ENCODE data around the gene OBSCN.

OBSCN gene

GRCh38 chr1:228291906-228292608, 84.2 kb downstream of the OBSCN start:
- no peak for DNase-seq

- DNase-seq = no peak
Observed at GRCh38 chr1:228292609-228292911, 84.7 kb downstream of the OBSCN start.

GRCh38 chr1:228293393-228293792, 85.5 kb downstream of the OBSCN start:
- DNase-seq = no peak

GRCh38 chr1:228293816-228294500, 86.1 kb downstream of the OBSCN start:
- DNase-seq = no peak

DNA sequence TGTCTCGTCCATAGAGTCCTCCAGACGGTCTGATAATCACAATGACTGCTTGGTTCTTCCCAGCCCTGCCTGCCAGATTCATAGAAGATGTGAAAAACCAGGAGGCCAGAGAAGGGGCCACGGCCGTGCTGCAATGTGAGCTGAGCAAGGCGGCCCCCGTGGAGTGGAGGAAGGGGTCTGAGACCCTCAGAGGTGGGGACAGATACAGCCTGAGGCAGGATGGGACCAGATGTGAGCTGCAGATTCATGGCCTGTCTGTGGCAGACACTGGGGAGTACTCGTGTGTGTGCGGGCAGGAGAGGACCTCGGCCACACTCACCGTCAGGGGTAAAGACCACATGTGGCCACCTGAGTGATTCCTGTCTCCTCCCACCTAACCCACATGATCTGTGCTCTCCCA, 86.9 kb downstream of the OBSCN start:
- no peak for DNase-seq

DNA sequence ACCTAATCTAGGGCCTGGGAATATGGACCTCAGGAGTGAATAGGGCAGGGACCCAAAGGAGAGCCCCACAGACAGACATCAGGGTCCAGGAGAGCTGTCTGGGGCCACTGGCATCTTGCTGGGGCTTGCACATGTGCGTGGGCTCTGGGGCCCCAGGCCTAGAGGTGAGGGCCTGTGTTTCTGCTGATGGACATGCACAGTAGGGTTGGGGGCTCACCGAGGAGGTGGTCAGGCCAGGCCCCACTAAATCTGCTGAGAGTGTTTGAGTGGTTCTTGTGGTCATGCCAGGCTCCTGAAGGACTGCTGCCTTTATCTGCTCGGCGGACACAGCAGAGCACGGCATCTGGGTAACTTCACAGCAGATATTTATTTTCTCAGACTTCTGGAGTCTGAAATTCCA, 87.4 kb downstream of the OBSCN start:
- no peak for DNase-seq

- DNase-seq = no peak
Observed at GRCh38 chr1:228295981-228296380, 88.1 kb downstream of the OBSCN start.

DNA sequence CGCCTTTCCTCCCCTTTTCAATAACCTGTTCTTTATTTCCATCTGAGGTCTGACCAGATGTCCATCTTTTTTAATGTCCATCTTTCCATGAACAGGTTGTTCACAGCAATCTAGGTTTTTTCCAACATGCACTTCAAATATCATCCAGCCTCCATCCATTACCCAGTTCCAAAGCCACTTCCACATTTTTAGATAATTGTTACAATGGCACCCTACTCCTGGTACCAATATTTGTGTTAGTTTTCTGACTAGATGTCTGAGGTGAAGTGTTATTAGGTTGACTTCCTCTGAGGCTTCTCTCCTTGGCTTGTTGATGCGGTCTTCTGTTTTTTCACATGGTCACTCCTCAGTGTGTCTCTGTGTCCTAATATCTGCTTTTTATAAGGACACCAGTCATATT, 89.4 kb downstream of the OBSCN start:
- DNase-seq = no peak

DNA sequence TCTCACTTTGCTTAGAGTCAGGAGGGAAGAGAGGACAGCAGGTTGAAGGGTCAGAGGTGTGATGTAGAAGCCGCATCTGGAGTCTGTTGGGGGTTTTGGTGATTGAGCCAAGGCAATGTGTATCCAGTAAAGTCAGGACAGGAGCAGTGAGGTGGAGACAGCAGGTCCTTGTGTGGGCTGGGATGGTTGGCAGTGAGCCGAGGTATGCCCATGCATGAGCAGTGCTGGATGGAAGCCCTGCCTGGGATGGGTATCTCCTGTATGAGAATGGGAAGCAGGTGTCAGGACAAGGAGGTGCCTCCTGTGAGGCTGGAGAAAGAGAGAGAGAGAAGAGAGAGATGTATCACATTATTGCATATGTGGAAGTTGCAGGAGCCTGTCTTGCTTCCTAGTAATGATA, 90.0 kb downstream of the OBSCN start:
- DNase-seq = no peak

DNA sequence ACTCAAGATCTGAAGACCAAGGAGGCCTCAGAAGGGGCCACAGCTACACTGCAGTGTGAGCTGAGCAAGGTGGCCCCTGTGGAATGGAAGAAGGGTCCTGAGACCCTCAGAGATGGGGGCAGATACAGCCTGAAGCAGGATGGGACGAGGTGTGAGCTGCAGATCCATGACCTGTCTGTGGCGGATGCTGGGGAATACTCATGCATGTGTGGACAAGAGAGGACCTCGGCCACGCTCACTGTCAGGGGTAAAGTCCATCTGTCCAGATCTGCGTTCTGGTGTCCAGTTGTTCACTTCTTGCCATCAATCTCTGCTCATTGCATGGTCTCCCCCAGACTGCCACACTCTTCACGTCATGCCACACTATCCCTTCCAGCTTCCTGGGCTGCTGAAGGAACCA, 90.6 kb downstream of the OBSCN start:
- no peak for DNase-seq

DNA sequence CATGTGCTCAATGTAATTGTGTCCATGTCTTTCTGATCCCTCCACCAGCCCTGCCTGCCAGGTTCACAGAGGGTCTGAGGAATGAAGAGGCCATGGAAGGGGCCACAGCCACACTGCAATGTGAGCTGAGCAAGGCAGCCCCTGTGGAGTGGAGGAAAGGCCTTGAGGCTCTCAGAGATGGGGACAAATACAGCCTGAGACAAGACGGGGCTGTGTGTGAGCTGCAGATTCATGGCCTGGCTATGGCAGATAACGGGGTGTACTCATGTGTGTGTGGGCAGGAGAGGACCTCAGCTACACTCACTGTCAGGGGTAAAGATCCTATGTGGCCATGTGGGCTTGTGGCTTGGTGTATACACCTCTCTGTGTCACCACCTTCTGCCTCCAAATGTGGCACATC, 91.4 kb downstream of the OBSCN start:
- DNase-seq = no peak

DNA sequence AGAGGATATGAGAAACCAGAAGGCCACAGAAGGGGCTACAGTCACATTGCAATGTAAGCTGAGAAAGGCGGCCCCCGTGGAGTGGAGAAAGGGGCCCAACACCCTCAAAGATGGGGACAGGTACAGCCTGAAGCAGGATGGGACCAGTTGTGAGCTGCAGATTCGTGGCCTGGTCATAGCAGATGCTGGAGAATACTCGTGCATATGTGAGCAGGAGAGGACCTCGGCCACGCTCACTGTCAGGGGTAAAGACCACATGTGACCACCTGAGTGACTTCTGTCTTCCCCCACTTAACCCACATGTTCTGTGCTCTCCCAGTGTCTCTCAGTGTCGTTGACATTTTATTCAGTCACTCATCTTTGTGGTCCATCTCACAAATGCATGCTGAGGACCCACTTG, 92.1 kb downstream of the OBSCN start:
- DNase-seq = no peak

DNA sequence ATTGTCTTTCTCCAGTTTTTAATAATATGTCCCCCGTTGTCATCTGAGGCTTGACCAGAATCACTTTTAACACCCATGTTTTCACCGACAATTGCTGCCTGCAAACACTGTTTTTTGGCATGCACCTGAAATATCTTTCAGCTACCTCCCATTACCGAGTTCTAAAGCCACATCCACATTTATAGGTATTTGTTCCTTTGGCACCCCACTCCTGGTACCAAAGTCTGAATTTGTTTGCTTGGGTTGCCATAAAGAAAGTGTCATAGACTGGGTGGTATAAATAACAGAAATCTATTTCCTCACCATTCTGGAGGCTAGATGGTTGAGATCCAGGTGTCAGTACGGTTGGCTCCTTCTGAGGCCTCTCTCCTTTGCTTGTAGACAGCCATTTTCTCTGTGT, 94.2 kb downstream of the OBSCN start:
- DNase-seq = no peak

GRCh38 chr1:228303596-228303995, 95.8 kb downstream of the OBSCN start:
- no peak for DNase-seq

GRCh38 chr1:228304225-228304624, 96.4 kb downstream of the OBSCN start:
- no peak for DNase-seq

- no peak for DNase-seq
Observed at GRCh38 chr1:228304766-228305395, 97.0 kb downstream of the OBSCN start.

- no peak for DNase-seq
Observed at GRCh38 chr1:228305721-228306152, 97.9 kb downstream of the OBSCN start.

DNA sequence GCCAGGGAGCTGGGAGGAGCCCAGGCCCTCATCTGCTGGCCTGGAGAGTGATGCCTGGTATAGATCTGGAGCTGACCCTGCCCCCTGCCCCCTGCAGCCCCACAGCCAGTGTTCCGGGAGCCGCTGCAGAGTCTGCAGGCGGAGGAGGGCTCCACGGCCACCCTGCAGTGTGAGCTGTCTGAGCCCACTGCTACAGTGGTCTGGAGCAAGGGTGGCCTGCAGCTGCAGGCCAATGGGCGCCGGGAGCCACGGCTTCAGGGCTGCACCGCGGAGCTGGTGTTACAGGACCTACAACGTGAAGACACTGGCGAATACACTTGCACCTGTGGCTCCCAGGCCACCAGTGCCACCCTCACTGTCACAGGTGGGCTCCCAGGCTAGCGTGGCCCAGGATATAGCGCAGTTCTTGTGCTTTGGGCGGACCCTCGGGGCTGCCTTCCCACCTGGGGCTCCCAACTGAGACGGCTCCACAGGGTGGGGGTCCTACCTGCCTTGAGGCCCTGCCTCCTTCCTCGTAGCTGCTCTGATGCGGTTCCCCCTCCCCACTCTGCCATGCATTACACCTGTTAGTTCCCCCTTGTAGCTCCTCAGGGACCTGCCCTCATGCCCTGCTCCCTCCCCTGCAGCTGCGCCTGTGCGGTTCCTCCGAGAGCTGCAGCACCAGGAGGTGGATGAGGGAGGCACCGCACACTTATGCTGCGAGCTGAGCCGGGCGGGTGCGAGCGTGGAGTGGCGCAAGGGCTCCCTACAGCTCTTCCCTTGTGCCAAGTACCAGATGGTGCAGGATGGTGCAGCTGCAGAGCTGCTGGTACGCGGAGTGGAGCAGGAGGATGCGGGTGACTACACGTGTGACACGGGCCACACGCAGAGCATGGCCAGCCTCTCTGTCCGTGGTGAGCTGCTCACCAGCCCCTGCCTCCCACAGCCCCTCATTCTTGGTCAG, 98.7 kb downstream of the OBSCN start:
- DNase-seq = no peak

GRCh38 chr1:228307218-228308023, 99.6 kb downstream of the OBSCN start:
- no peak for DNase-seq

DNA sequence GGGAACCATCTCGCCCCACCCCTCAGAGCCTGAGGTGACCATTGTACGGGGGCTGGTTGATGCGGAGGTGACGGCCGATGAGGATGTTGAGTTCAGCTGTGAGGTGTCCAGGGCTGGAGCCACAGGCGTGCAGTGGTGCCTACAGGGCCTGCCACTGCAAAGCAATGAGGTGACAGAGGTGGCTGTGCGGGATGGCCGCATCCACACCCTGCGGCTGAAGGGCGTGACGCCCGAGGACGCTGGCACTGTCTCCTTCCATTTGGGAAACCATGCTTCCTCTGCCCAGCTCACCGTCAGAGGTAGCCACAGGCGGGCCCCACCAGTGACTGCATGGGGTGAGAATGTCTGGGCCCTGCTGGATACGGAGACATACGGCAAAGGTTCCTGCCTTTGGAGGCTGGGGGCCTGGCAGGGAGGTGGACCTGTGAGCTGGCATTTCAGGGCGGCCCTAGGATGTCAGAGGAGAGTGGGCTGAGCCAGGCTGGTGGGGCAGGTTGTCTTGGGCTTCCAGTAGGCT, 100.3 kb downstream of the OBSCN start:
- DNase-seq = no peak

DNA sequence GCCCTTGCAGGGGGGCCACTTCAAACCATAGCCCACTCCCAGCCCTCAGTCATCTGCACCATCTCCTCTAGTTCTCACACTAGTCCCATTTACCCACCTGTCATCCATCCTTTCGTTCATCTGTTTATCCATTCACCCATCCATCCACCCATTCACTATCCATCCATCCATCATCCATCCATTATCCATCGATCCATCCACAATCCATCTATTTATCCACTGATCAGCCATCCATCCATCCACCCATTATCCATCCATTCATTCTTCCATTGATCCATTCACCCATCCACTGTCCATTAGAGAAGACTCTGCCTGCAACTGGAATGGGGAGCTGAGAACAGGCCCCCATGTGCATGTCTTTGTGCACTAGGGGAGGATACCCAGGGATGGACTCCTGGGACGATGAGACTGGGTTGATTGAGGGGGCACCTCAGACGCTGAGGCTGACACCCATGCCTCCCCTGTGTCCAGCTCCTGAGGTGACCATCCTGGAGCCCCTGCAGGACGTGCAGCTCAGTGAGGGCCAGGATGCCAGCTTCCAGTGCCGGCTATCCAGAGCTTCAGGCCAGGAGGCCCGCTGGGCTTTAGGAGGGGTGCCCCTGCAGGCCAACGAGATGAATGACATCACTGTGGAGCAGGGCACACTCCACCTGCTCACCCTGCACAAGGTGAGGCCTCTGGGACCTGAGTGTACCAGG, 100.9 kb downstream of the OBSCN start:
- DNase-seq = no peak
